ENCODE data around the gene FIP1L1. TPM values are rescaled to one million over a fixed set of nuclear protein-coding genes. Genes with fewer than 3 reads are reported as not detected.

FIP1L1 gene
- total and polyA plus RNA-seq, 2 of the 4 experiments (the other 2 are of a cell fraction): 31.1 to 37.5 TPM

GRCh38 chr4:53478671-53479456, 101.4 kb downstream of the FIP1L1 start (continued):
- no peak for TF ChIP-seq USF2 (IDR thresholded peaks at IDR 0.05; ENCODE audit: low read depth, low read length)
